Measurements from ENCODE around the gene LTF. TPM values are rescaled to one million over a fixed set of nuclear protein-coding genes. Genes with fewer than 3 reads are reported as not detected.

The LTF gene
- total and polyA plus RNA-seq, 9 of the 15 experiments (the other 6 are each of a cell fraction or from before 2014, with no cell fraction given), result 0.07 TPM; not detected in 8

GRCh38 chr3:46508850-46509591 lies 44.3 kb upstream of the LTF start (continued):
- TF ChIP-seq ARID3A (IDR thresholded peaks at IDR 0.05; ENCODE audit: borderline replicate concordance, low read depth, low read length) (peak; percentile 98), STAT5A (IDR thresholded peaks at IDR 0.05; ENCODE audit: borderline replicate concordance, low read length) (peak; percentile 98), HDAC6 (IDR thresholded peaks at IDR 0.05; ENCODE audit: low read depth, low read length) (no peak), BCOR (IDR thresholded peaks at IDR 0.05) (peak; percentile 94), MTA1 (IDR thresholded peaks at IDR 0.05; ENCODE audit: borderline replicate concordance) (peak; percentile 94), ZNF24 (IDR thresholded peaks at IDR 0.05) (peak; percentile 74), PHF8 (IDR thresholded peaks at IDR 0.05; ENCODE audit: borderline replicate concordance, low read length) (no peak), KDM5B (IDR thresholded peaks at IDR 0.05; ENCODE audit: insufficient replicate concordance, low read depth, low read length) (no peak), E2F1 (CRISPR knock-in tag; IDR thresholded peaks at IDR 0.05) (no peak), SPI1 (IDR thresholded peaks at IDR 0.05; ENCODE audit: borderline replicate concordance, low read depth, low read length) (no peak), ZBTB12 (CRISPR knock-in tag; IDR thresholded peaks at IDR 0.05) (peak; percentile 90), ZBTB5 (IDR thresholded peaks at IDR 0.05) (no peak), RBM39 (optimal IDR thresholded peaks at IDR 0.05; ENCODE audit: low read depth, low read length) (no peak), SAFB2 (IDR thresholded peaks at IDR 0.05; ENCODE audit: borderline replicate concordance, low read depth, low read length, severe bottlenecking) (no peak), ZNF124 (CRISPR knock-in tag; IDR thresholded peaks at IDR 0.05) (no peak), VEZF1 (CRISPR knock-in tag; IDR thresholded peaks at IDR 0.05) (peak; percentile 72), BACH1 (tag; IDR thresholded peaks at IDR 0.05) (peak; percentile 64; the same call in 1 of the 2 replicates), RBM22 (IDR thresholded peaks at IDR 0.05; ENCODE audit: low read depth, low read length, poor library complexity, severe bottlenecking) (no peak), ESRRA (IDR thresholded peaks at IDR 0.05; ENCODE audit: borderline replicate concordance, low read depth) (peak; percentile 40; the same call in 1 of the 2 replicates), HOXB6 (CRISPR knock-in tag; IDR thresholded peaks at IDR 0.05; ENCODE audit: borderline replicate concordance) (no peak), NR2F6 (CRISPR knock-in tag; IDR thresholded peaks at IDR 0.05) (no peak)

All from K562 (cell line).